Caco-2 (cell line): Measurements from ENCODE around the gene RHBDD1. TPM values are rescaled to one million over a fixed set of nuclear protein-coding genes. Genes with fewer than 3 reads are reported as not detected.
A peak's percentile ranks its signal among the peaks of the same experiment; 100 is the strongest.

Experiments
- BruUV-seq: library from RNA; stranded (reverse); fragments of 400-500 nt; replicated peaks from 2 replicates; lab custom pipeline; 2021; lab: Mats Ljungman, UMichigan
- CTCF ChIA-PET: fragments of 300-600 bp; sonication (Branson Sonifier 250); formaldehyde crosslinking; loops from one replicate; lab custom pipeline; 2022; ENCODE audit warnings: antibody characterized with exemption; lab: Charles Lee
- POLR2A ChIA-PET: fragments of 300-600 bp; sonication (Branson Sonifier 250); formaldehyde crosslinking; loops from one replicate; lab custom pipeline; 2022; ENCODE audit warnings: antibody characterized with exemption; lab: Charles Lee
- DNase-seq, 2 experiments: peaks; one replicate each; pipeline versions ENCODE4 v3.0.0 to v3.0.0-alpha.2; 2020 to 2022
- H3K27me3 ChIP-seq: replicated peaks from 2 replicates; pipeline ENCODE4 v1.6.0; 2011; ENCODE audit warnings: low read length; ENCODE audit not compliant: control insufficient read depth, insufficient read depth
- H3K36me3 ChIP-seq: 2 replicates; pipeline ENCODE4 v1.5.1; 2011; ENCODE audit warnings: low read length; ENCODE audit not compliant: control insufficient read depth, insufficient read depth
- H3K4me1 ChIP-seq: fragments of 250-450 bp; sonication (Bioruptor Pico); 2 replicates; pipeline ENCODE4 v1.5.1; 2020; ENCODE audit warnings: mild to moderate bottlenecking
- H3K4me3 ChIP-seq: 2 replicates; pipeline ENCODE4 v1.5.1; 2011; ENCODE audit warnings: low read depth, mild to moderate bottlenecking, control low read depth, low read length
- H3K9me3 ChIP-seq: fragments of 250-450 bp; sonication (Bioruptor Pico); 2 replicates; pipeline ENCODE4 v1.5.1; 2020; ENCODE audit warnings: mild to moderate bottlenecking, moderate library complexity
- H3K27ac Mint-ChIP-seq: one replicate; pipeline ENCODE4 v1.8.0; 2022; ENCODE audit warnings: mixed read lengths; ENCODE audit not compliant: unreplicated experiment
- H3K27me3 Mint-ChIP-seq: one replicate; pipeline ENCODE4 v1.8.0; 2022; ENCODE audit warnings: mixed read lengths; ENCODE audit not compliant: insufficient read depth, unreplicated experiment
- H3K36me3 Mint-ChIP-seq: one replicate; pipeline ENCODE4 v1.8.0; 2022; ENCODE audit warnings: mild to moderate bottlenecking, mixed read lengths; ENCODE audit not compliant: insufficient read depth, unreplicated experiment
- H3K4me1 Mint-ChIP-seq: one replicate; pipeline ENCODE4 v1.8.0; 2022; ENCODE audit warnings: low read depth, mixed read lengths; ENCODE audit not compliant: unreplicated experiment
- H3K4me3 Mint-ChIP-seq: one replicate; pipeline ENCODE4 v1.8.0; 2022; ENCODE audit warnings: mild to moderate bottlenecking, moderate library complexity, mixed read lengths; ENCODE audit not compliant: unreplicated experiment
- H3K9me3 Mint-ChIP-seq: one replicate; pipeline ENCODE4 v1.8.0; 2022; ENCODE audit warnings: mixed read lengths; ENCODE audit not compliant: unreplicated experiment
- CTCF ChIP-seq, 2 experiments: fragments of 200-600 bp in 1 of 2; IDR thresholded peaks; 1 replicate in 1 of 2; 2 replicates in 1 of 2; pipeline versions ENCODE4 v1.5.1 to v1.8.0; 2011 to 2022; ENCODE audit warnings: antibody characterized with exemption in 1 of 2, control low read depth in 1 of 2, inconsistent platforms in 1 of 2, low read depth in 1 of 2, low read length in 1 of 2, mild to moderate bottlenecking in 1 of 2, moderate library complexity in 1 of 2; ENCODE audit not compliant: insufficient read depth in 1 of 2, severe bottlenecking in 1 of 2, unreplicated experiment in 1 of 2
- intact Hi-C: fragments of 100-400 bp; cut with micrococcal nuclease; formaldehyde crosslinking; loops from one replicate; pipeline ENCODE4 v1.10.0; 2022; ENCODE audit not compliant: unreplicated experiment
- total RNA-seq: library from RNA; stranded (reverse); gene quantifications from 2 replicates; pipeline ENCODE4 v1.2.3, GENCODE V29; 2022

RHBDD1 gene
- total RNA-seq, 1 experiment from 2014 or later = 14.3 TPM

- intact Hi-C loops = loop anchor here (10.0 kb wide), 2 partner anchors 106 to 166 kb away; no protein-coding TSS in a partner anchor
- H3K4me1 Mint-ChIP-seq = peaks cover 13% of the 10 kb centered on the region
- peaks cover 15% of the 10 kb centered on the region; the same call in 1 of the 2 replicates for H3K4me1 ChIP-seq
These were observed 44.8 kb upstream of the RHBDD1 start for GRCh38 chr2:226791056-226791486.

GRCh38 chr2:226791487-226792081 lies 44.3 kb upstream of the RHBDD1 start:
- no TSS peak for BruUV-seq
- intact Hi-C loops = loop anchor here (10.0 kb wide), 2 partner anchors 107 to 167 kb away; no protein-coding TSS in a partner anchor
- H3K4me3 ChIP-seq = peak overlapping the region; percentile 24
- peaks cover 72% of the 10 kb centered on the region for H3K36me3 Mint-ChIP-seq
- no peaks in the 10 kb centered on the region for H3K27me3 Mint-ChIP-seq
- peak overlapping the region; percentile 32 for H3K27ac Mint-ChIP-seq
- peaks cover 13% of the 10 kb centered on the region for H3K4me1 Mint-ChIP-seq
- no peak for TF ChIP-seq CTCF (IDR thresholded peaks at IDR 0.05; ENCODE audit: insufficient read depth in 1 of 2, low read depth in 1 of 2, low read length in 1 of 2, severe bottlenecking in 1 of 2, unreplicated experiment in 1 of 2)
- peak overlapping the region; percentile 55 for H3K4me3 Mint-ChIP-seq
- H3K36me3 ChIP-seq = peaks cover 7% of the 10 kb centered on the region
- no peaks in the 10 kb centered on the region for H3K27me3 ChIP-seq
- ChIA-PET CTCF (no interaction called here), POLR2A (no interaction called here)
- H3K9me3 ChIP-seq = no peaks in the 10 kb centered on the region
- H3K4me1 ChIP-seq = peaks cover 20% of the 10 kb centered on the region
- peak; percentile 36 to 63 for DNase-seq
- H3K9me3 Mint-ChIP-seq = no peaks in the 10 kb centered on the region

More at GRCh38 chr2:226791056-226791486, 44.8 kb upstream of the RHBDD1 start:
- H3K4me3 Mint-ChIP-seq = peak overlapping the region; percentile 55
- TF ChIP-seq CTCF (IDR thresholded peaks at IDR 0.05; ENCODE audit: insufficient read depth in 1 of 2, low read depth in 1 of 2, low read length in 1 of 2, severe bottlenecking in 1 of 2, unreplicated experiment in 1 of 2) = no peak
- no peaks in the 10 kb centered on the region for H3K9me3 ChIP-seq
- ChIA-PET POLR2A (no interaction called here), CTCF (no interaction called here)
- H3K9me3 Mint-ChIP-seq = no peaks in the 10 kb centered on the region
- no peaks in the 10 kb centered on the region for H3K27me3 Mint-ChIP-seq
- BruUV-seq = no TSS peak
- H3K4me3 ChIP-seq = peak overlapping the region; percentile 24
- no peaks in the 10 kb centered on the region for H3K27me3 ChIP-seq
- H3K36me3 Mint-ChIP-seq = peaks cover 72% of the 10 kb centered on the region
- peaks cover 6% of the 10 kb centered on the region for H3K36me3 ChIP-seq
- H3K27ac Mint-ChIP-seq = peak overlapping the region; percentile 32
- DNase-seq = no peak

- Mint-ChIP-seq H3K27ac (peak overlapping the region; percentile 53), H3K4me3 (peak overlapping the region; percentile 55), H3K4me1 (peaks cover 13% of the 10 kb centered on the region), H3K36me3 (peaks cover 72% of the 10 kb centered on the region), H3K27me3 (no peaks in the 10 kb centered on the region), H3K9me3 (no peaks in the 10 kb centered on the region)
- H3K4me1 ChIP-seq = peaks cover 27% of the 10 kb centered on the region
- peaks cover 7% of the 10 kb centered on the region for H3K36me3 ChIP-seq
- no peaks in the 10 kb centered on the region for H3K9me3 ChIP-seq
- ChIA-PET POLR2A (no interaction called here), CTCF (interaction anchor here (0.6 kb wide), 1 partner anchor 45 kb away, joined by 3 read pairs; no protein-coding TSS in a partner anchor)
- BruUV-seq = no TSS peak
- TF ChIP-seq CTCF (IDR thresholded peaks at IDR 0.05; ENCODE audit: insufficient read depth in 1 of 2, low read depth in 1 of 2, low read length in 1 of 2, severe bottlenecking in 1 of 2, unreplicated experiment in 1 of 2) = no peak
- intact Hi-C loops = loop anchor here (10.0 kb wide), 2 partner anchors 108 to 168 kb away; no protein-coding TSS in a partner anchor
- H3K4me3 ChIP-seq = no peak overlapping the region; the same call in 1 of the 2 replicates
- no peak for DNase-seq
- no peaks in the 10 kb centered on the region for H3K27me3 ChIP-seq
These were observed 43.5 kb upstream of the RHBDD1 start for GRCh38 chr2:226792155-226792881.
